ENCODE results near the gene PPCDC.

- TF ChIP-seq CTCF (optimal IDR thresholded peaks at IDR 0.05 in 1 of 3, IDR thresholded peaks at IDR 0.05 in 1 of 3, conservative IDR thresholded peaks at IDR 0.05 in 1 of 3; ENCODE audit: extremely low read depth in 1 of 3, insufficient read depth in 2 of 3, low read length in 3 of 3) (no peak), EZH2 (IDR thresholded peaks at IDR 0.05; ENCODE audit: low read length) (no peak)
Observed at GRCh38 chr15:75008221-75008625, 15.2 kb upstream of the PPCDC start.

Measured in keratinocyte (primary cell).